A549 (cell line): Measurements from ENCODE around the gene HIVEP3. TPM values are rescaled to one million over a fixed set of nuclear protein-coding genes. Genes with fewer than 3 reads are reported as not detected.

ENCODE experiments used
- ATAC-seq, 2 experiments: fragments of 200-7000 bp in 1 of 2; fragments of >200 bp in 1 of 2; cut with Nextera tagmentation in 1 of 2; cut with Tn5 transposase in 1 of 2; 3 replicates each; pipeline versions ENCODE4 v1.8.0 to v1.9.1; 2018 to 2020; ENCODE audit warnings: mild to moderate bottlenecking in 1 of 2, moderate library complexity in 1 of 2
- CTCF ChIA-PET: fragments of 300-600 bp; sonication (Branson Sonifier 250); formaldehyde crosslinking; extraction: SDS; loops from one replicate; lab custom pipeline; 2021; ENCODE audit warnings: antibody characterized with exemption, inconsistent platforms; lab: Yijun Ruan, JAX
- POLR2A ChIA-PET: fragments of 350-600 bp; formaldehyde crosslinking; extraction: SDS; loops from one replicate; lab custom pipeline; 2021; ENCODE audit warnings: antibody characterized with exemption, inconsistent platforms; lab: Yijun Ruan, JAX
- DNase-seq, 2 experiments: peaks; one replicate each; pipeline versions ENCODE4 v3.0.0 to v3.0.0-alpha.2; 2011 to 2016; ENCODE audit warnings: low read depth in 1 of 2, low spot score in 1 of 2
- FAIRE-seq: peaks from 2 replicates; lab custom pipeline; 2011; peaks lifted over from hg19 to GRCh38; lab: Jason Lieb, UNC
- H3K27ac ChIP-seq, 2 experiments: fragments of >200 bp; sonication (Bioruptor Twin); formaldehyde crosslinking; 3 replicates each; pipeline ENCODE4 v1.5.1; 2016 to 2017
- H3K4me1 ChIP-seq: fragments of >200 bp; sonication (Bioruptor Twin); formaldehyde crosslinking; 3 replicates; pipeline ENCODE4 v1.6.1; 2016
- H3K4me2 ChIP-seq: fragments of >200 bp; sonication (Bioruptor Twin); formaldehyde crosslinking; 3 replicates; pipeline ENCODE4 v1.6.1; 2016
- H3K4me3 ChIP-seq: fragments of >200 bp; sonication (Bioruptor Twin); formaldehyde crosslinking; 3 replicates; pipeline ENCODE4 v1.5.1; 2016
- H3K9me3 ChIP-seq: fragments of >200 bp; sonication (Bioruptor Twin); formaldehyde crosslinking; 3 replicates; pipeline ENCODE4 v1.6.1; 2016
- BHLHE40 ChIP-seq: IDR thresholded peaks from 2 replicates; pipeline ENCODE4 v1.6.1; 2012; ENCODE audit warnings: low read depth, low read length, inconsistent platforms
- CBX2 ChIP-seq: fragments of 200-600 bp; sonication (generic); IDR thresholded peaks from 2 replicates; pipeline ENCODE4 v1.6.1; 2016; ENCODE audit warnings: low read depth, mild to moderate bottlenecking, borderline replicate concordance
- CEBPB ChIP-seq, 2 experiments: fragments of >200 bp in 1 of 2; sonication (Bioruptor Twin) in 1 of 2; formaldehyde crosslinking in 1 of 2; IDR thresholded peaks; 2 replicates each; pipeline ENCODE4 v1.6.1; 2012 to 2016
- CHD2 ChIP-seq: fragments of 150-350 bp; IDR thresholded peaks from 2 replicates; pipeline ENCODE4 v1.6.1; 2014; ENCODE audit warnings: low read length; ENCODE audit not compliant: partially characterized antibody
- E2F6 ChIP-seq: IDR thresholded peaks from 2 replicates; pipeline ENCODE4 v1.6.1; 2012; ENCODE audit warnings: low read depth, borderline replicate concordance
- EHMT2 ChIP-seq: fragments of 200-600 bp; sonication (generic); IDR thresholded peaks from 2 replicates; pipeline ENCODE4 v1.6.1; 2016; ENCODE audit warnings: antibody characterized with exemption, low read depth, mild to moderate bottlenecking, moderate library complexity
- ESRRA ChIP-seq: fragments of 150-350 bp; IDR thresholded peaks from 2 replicates; pipeline ENCODE4 v1.6.1; 2014; ENCODE audit warnings: mild to moderate bottlenecking, low read length, borderline replicate concordance
- HOXB5 ChIP-seq: fragments of 250-450 bp; sonication (Bioruptor Pico); IDR thresholded peaks from 2 replicates; pipeline ENCODE4 v1.5.0; 2020; ENCODE audit warnings: mild to moderate bottlenecking, moderate library complexity
- JUNB ChIP-seq: fragments of >200 bp; sonication (Bioruptor Twin); formaldehyde crosslinking; IDR thresholded peaks from 2 replicates; pipeline ENCODE4 v1.6.1; 2016
- KDM1A ChIP-seq: fragments of 200-600 bp; sonication (generic); IDR thresholded peaks from 2 replicates; pipeline ENCODE4 v1.6.1; 2016; ENCODE audit warnings: low read depth, mild to moderate bottlenecking
- KDM5A ChIP-seq: fragments of 200-600 bp; sonication (generic); IDR thresholded peaks from 2 replicates; pipeline ENCODE4 v1.6.1; 2016; ENCODE audit warnings: antibody characterized with exemption, mild to moderate bottlenecking
- MYC ChIP-seq: IDR thresholded peaks from 2 replicates; pipeline ENCODE4 v1.6.1; 2012; ENCODE audit warnings: mild to moderate bottlenecking, inconsistent platforms, low read length, improper control_type of control experiment, borderline replicate concordance
- NR3C1 ChIP-seq: fragments of >200 bp; sonication (Bioruptor Twin); formaldehyde crosslinking; IDR thresholded peaks from 3 replicates; pipeline ENCODE4 v1.6.1; 2017
- PHF8 ChIP-seq: fragments of 200-600 bp; sonication (generic); IDR thresholded peaks from 2 replicates; pipeline ENCODE4 v1.6.1; 2016; ENCODE audit warnings: low read depth, mild to moderate bottlenecking, antibody characterized with exemption, moderate library complexity, borderline replicate concordance
- POLR2A ChIP-seq: IDR thresholded peaks from 2 replicates; pipeline ENCODE4 v1.6.1; 2012; ENCODE audit warnings: mild to moderate bottlenecking, low read length
- RFX5 ChIP-seq: fragments of 450-650 bp; IDR thresholded peaks from 2 replicates; pipeline ENCODE4 v1.7.1; 2014; ENCODE audit warnings: antibody characterized with exemption, mild to moderate bottlenecking, moderate library complexity
- SMC3 ChIP-seq: fragments of >200 bp; sonication (Bioruptor Twin); formaldehyde crosslinking; IDR thresholded peaks from 3 replicates; pipeline ENCODE4 v1.6.1; 2018; ENCODE audit warnings: inconsistent platforms
- SREBF2 ChIP-seq: fragments of 450-650 bp; IDR thresholded peaks from 2 replicates; pipeline ENCODE4 v1.6.1; 2014; ENCODE audit warnings: mild to moderate bottlenecking, moderate library complexity
- ZC3H11A ChIP-seq: fragments of 450-650 bp; IDR thresholded peaks from 2 replicates; pipeline ENCODE4 v1.6.1; 2014; ENCODE audit warnings: antibody characterized with exemption, mild to moderate bottlenecking
- ZFP36 ChIP-seq: fragments of 450-650 bp; IDR thresholded peaks from 2 replicates; pipeline ENCODE4 v1.6.1; 2014; ENCODE audit warnings: borderline replicate concordance; ENCODE audit not compliant: partially characterized antibody
- ZSCAN20 ChIP-seq: fragments of 250-450 bp; sonication (Bioruptor Pico); IDR thresholded peaks from 2 replicates; pipeline ENCODE4 v1.8.0; 2022; ENCODE audit warnings: mild to moderate bottlenecking, moderate library complexity
- WGBS: methylation state at CpG from one replicate; pipeline ENCODE4 v1.1.6; 2017; ENCODE audit errors: missing lambda C conversion rate; 5-methylcytosine and 5-hydroxymethylcytosine counted together
- polyA plus RNA-seq, 4 experiments: library from polyadenylated mRNA; depleted of rRNA in 3 of 4; stranded (reverse); fragments of >200 nt; fragmentation: RNase III in 1 of 4; extraction: RNeasy Plus Mini Kit Qiagen cat#74134 plus additional on column Dnase treatment in 1 of 4; gene quantifications; 2 replicates in 3 of 4; 3 replicates in 1 of 4; pipeline ENCODE4 v1.2.3, GENCODE V29; 2011 to 2017
- TF ChIP-seq, protein P1 (sequence below): fragments of >200 bp; sonication (Bioruptor Twin); formaldehyde crosslinking; IDR thresholded peaks from 3 replicates; pipeline ENCODE4 v1.5.1; 2016
- TF ChIP-seq, protein P2 (sequence below): IDR thresholded peaks from 2 replicates; pipeline ENCODE4 v1.6.1; 2012
- TF ChIP-seq, protein P3 (sequence below): fragments of 150-350 bp; IDR thresholded peaks from 2 replicates; pipeline ENCODE4 v1.6.1; 2014; ENCODE audit warnings: low read depth, mild to moderate bottlenecking, low read length

HIVEP3 gene
- polyA plus RNA-seq, 2 of the 4 experiments (the other 2 are of a cell fraction) = 1.5 to 2.0 TPM

- TF ChIP-seq EHMT2 (no peak), PHF8 (no peak), CEBPB (IDR thresholded peaks at IDR 0.05) (no peak), ESRRA (no peak), KDM5A (no peak), HOXB5 (CRISPR knock-in tag) (no peak), POLR2A (no peak)
- TF ChIP-seq, protein P1, sequence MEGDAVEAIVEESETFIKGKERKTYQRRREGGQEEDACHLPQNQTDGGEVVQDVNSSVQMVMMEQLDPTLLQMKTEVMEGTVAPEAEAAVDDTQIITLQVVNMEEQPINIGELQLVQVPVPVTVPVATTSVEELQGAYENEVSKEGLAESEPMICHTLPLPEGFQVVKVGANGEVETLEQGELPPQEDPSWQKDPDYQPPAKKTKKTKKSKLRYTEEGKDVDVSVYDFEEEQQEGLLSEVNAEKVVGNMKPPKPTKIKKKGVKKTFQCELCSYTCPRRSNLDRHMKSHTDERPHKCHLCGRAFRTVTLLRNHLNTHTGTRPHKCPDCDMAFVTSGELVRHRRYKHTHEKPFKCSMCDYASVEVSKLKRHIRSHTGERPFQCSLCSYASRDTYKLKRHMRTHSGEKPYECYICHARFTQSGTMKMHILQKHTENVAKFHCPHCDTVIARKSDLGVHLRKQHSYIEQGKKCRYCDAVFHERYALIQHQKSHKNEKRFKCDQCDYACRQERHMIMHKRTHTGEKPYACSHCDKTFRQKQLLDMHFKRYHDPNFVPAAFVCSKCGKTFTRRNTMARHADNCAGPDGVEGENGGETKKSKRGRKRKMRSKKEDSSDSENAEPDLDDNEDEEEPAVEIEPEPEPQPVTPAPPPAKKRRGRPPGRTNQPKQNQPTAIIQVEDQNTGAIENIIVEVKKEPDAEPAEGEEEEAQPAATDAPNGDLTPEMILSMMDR = no peak
Measured at GRCh38 chr1:41689558-41689981, 229.2 kb downstream of the HIVEP3 start (continued).

DNA sequence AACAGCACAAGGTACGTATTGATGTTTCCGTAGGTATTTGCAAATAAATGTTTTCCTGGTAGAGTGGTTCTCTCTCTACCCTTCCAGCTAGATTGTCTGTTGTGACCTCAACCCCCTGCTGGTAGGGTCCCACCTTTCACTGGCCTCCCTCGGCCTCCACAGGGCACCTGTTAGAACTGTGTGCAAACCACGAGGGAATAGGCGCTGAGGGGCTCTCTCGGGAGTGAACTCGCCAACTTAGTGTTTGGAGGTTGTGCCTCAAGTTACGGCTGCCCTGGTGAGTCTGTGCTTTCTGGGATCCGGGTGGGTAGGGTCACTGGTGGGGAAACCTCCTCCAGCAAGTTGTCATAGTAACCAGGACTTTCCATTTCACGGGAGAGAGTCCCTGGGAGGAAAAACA lies 229.6 kb downstream of the HIVEP3 start:
- POLR2A ChIA-PET = no interaction called here
- TF ChIP-seq CBX2 (no peak), E2F6 (no peak), JUNB (no peak), SMC3 (no peak)
- TF ChIP-seq, protein P2, sequence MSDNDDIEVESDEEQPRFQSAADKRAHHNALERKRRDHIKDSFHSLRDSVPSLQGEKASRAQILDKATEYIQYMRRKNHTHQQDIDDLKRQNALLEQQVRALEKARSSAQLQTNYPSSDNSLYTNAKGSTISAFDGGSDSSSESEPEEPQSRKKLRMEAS = no peak
- Histone ChIP-seq H3K4me3 (no peak overlapping the region), H3K4me1 (no peaks in the 10 kb centered on the region), H3K9me3 (no peaks in the 10 kb centered on the region), H3K4me2 (no peak overlapping the region), H3K27ac (no peak overlapping the region)
- ATAC-seq = no peak
- 82% methylated on average over 3 of the region's 10 CpGs for WGBS
- CTCF ChIA-PET = interaction anchor here (1.0 kb wide), 1 partner anchor 59 kb away, joined by 3 read pairs; no protein-coding TSS in a partner anchor
- no peak for DNase-seq
- FAIRE-seq = no peak

DNA sequence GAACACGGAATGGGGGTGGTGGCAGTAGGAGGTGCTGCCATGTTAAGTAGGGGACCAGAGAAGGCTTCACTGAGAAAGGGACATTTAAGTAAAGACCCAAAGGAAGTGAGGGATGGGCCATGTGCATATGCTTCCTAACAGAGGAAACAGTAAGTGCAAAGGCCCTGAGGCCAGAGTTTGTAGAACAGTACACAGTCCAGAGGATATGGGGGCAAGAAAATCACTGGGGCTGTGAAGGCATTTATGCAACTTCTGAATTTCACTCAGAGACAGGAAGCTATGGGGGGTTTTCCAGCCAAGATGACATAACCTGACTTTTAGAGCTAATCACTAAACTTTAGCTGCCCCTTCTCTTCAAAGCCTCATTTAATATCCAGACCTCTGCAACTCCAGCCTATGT lies 231.7 kb downstream of the HIVEP3 start:
- no peak for FAIRE-seq
- Histone ChIP-seq H3K4me1 (no peaks in the 10 kb centered on the region), H3K9me3 (no peaks in the 10 kb centered on the region), H3K27ac (no peak overlapping the region), H3K4me3 (no peak overlapping the region), H3K4me2 (no peak overlapping the region)
- CTCF ChIA-PET = no interaction called here
- no peak for DNase-seq
- TF ChIP-seq, protein P3, sequence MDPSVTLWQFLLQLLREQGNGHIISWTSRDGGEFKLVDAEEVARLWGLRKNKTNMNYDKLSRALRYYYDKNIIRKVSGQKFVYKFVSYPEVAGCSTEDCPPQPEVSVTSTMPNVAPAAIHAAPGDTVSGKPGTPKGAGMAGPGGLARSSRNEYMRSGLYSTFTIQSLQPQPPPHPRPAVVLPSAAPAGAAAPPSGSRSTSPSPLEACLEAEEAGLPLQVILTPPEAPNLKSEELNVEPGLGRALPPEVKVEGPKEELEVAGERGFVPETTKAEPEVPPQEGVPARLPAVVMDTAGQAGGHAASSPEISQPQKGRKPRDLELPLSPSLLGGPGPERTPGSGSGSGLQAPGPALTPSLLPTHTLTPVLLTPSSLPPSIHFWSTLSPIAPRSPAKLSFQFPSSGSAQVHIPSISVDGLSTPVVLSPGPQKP = no peak
- TF ChIP-seq CHD2 (no peak), NR3C1 (no peak), RFX5 (no peak), BHLHE40 (no peak), ZC3H11A (no peak), KDM1A (no peak), KDM5A (no peak), SREBF2 (no peak), EHMT2 (no peak), ZFP36 (no peak), MYC (no peak), ZSCAN20 (no peak)
- no peak for ATAC-seq
- POLR2A ChIA-PET = no interaction called here
- WGBS = 72% methylated on average over 1 of the region's 1 CpG
